ENCODE results near the gene FER. TPM values are rescaled to one million over a fixed set of nuclear protein-coding genes. Genes with fewer than 3 reads are reported as not detected.

FER gene
- total and polyA plus RNA-seq, 8 donors, result 1.4 to 15.3 (median 6.2) TPM

DNA sequence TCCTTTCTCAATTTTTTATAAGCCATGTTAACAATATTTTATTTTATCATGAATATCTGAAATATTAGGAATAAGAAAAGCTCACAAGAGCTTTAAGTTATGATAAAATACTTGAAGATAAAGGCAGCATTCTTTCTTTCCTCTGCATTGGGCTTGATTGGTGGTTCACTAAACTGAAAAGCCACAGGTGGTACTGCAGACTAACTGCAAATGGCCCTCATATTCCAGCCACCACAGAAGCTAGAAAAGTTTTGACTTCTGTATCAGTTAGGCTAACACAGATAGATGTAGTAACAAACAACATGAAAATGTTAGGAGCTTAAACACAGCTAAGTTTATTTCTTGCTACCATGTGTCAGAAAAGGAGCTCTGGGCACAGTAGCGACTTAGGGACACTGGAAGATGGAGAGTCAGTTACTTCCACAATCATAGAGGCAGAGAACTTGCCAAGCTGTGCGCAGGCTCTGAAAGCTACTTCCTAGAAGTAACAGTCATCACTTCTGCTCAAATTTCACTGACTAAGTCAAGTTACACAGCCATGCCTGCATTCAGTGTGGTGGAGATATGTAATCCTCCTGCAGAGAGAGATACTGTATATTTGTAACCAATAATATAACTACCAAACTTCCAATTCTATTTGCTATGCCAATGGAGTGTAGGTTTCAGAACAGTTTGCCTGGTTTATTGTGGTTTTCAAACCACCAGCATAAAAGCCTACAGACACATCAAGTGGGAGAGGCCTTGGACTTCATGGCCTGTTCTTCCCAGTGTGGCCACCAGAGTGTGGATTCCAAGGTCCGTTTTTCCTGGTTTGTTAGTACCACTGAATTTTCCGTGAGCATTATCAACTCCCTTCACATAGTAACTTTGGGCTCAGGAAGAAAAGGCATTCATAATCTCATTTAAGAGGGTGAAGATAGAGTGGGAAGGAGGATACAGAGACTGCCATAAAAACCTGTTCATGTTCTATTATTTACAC lies 393.8 kb downstream of the FER start:
- no peak for DNase-seq
- TF ChIP-seq, protein P1, sequence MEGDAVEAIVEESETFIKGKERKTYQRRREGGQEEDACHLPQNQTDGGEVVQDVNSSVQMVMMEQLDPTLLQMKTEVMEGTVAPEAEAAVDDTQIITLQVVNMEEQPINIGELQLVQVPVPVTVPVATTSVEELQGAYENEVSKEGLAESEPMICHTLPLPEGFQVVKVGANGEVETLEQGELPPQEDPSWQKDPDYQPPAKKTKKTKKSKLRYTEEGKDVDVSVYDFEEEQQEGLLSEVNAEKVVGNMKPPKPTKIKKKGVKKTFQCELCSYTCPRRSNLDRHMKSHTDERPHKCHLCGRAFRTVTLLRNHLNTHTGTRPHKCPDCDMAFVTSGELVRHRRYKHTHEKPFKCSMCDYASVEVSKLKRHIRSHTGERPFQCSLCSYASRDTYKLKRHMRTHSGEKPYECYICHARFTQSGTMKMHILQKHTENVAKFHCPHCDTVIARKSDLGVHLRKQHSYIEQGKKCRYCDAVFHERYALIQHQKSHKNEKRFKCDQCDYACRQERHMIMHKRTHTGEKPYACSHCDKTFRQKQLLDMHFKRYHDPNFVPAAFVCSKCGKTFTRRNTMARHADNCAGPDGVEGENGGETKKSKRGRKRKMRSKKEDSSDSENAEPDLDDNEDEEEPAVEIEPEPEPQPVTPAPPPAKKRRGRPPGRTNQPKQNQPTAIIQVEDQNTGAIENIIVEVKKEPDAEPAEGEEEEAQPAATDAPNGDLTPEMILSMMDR (IDR thresholded peaks at IDR 0.05), result no peak
- no peaks in the 10 kb centered on the region for H3K36me3 ChIP-seq
- WGBS, 2 donors, result 85 to 94% methylated on average over 4 of the region's 4 CpGs
- H3K27me3 ChIP-seq, result no peaks in the 10 kb centered on the region
- no peak overlapping the region for H3K27ac ChIP-seq
- no peaks in the 10 kb centered on the region for H3K4me1 ChIP-seq
- intact Hi-C loops (cut with DNase I), result no loop called here
- peak in 1 of 4 donors; percentile 30 for ATAC-seq
- H3K4me3 ChIP-seq, result no peak overlapping the region
- H3K9me3 ChIP-seq, result no peaks in the 10 kb centered on the region
- FAIRE-seq, result no peak

DNA sequence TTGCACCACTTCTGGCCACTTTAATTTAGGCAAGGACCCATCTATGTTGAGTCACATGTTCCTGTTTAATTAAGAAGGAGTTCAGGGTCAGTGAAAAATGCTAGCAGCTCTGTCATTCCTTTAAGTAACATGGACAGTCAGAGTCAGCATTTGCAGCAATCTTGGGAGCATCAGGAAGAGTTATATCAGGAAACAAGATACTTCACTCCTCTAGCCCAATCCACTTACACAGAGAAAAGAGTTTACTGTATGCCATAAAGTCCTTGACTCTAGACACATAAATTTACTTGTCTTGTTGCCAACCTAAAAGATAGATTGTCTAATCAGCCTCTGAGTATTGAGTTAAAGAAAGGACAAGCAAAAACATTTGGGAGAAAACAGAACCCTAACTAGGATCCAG lies 395.3 kb downstream of the FER start:
- no peak overlapping the region for H3K4me3 ChIP-seq
- TF ChIP-seq, protein P1 (IDR thresholded peaks at IDR 0.05), result no peak
- H3K4me1 ChIP-seq, result no peaks in the 10 kb centered on the region
- FAIRE-seq (no peak), DNase-seq (no peak), ATAC-seq (no peak)
- no peak overlapping the region for H3K27ac ChIP-seq
- no peaks in the 10 kb centered on the region for H3K27me3 ChIP-seq
- no peaks in the 10 kb centered on the region for H3K36me3 ChIP-seq
- intact Hi-C loops (cut with DNase I), result no loop called here
- H3K9me3 ChIP-seq, result no peaks in the 10 kb centered on the region

GRCh38 chr5:109145139-109145538 lies 397.4 kb downstream of the FER start:
- no peak overlapping the region for H3K4me3 ChIP-seq
- no peak for FAIRE-seq
- ATAC-seq, result no peak
- H3K27me3 ChIP-seq, result no peaks in the 10 kb centered on the region
- H3K4me1 ChIP-seq, result no peaks in the 10 kb centered on the region
- 96 to 98% methylated on average over 1 of the region's 1 CpG for WGBS, 2 donors
- intact Hi-C loops (cut with DNase I), result no loop called here
- DNase-seq, result no peak
- H3K9me3 ChIP-seq, result no peaks in the 10 kb centered on the region
- H3K36me3 ChIP-seq, result no peaks in the 10 kb centered on the region
- H3K27ac ChIP-seq, result no peak overlapping the region
- TF ChIP-seq, protein P1 (IDR thresholded peaks at IDR 0.05), result no peak

DNA sequence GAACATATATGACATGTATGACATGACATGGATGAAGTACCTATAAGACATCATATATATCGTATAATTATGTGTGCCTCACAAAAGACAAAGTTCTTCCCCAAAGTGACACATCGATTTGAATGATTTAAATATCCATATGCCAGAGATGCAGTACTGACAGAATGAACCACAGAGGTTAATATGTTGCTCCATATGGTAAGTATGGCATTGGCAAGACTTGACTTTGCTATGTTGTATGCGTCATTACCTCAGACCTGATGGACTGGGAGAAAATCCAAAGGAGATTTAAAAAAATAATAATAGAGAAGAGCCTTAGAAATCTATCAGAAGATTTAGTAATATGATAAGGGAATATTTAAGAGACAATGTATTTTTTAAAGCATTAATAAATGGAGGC lies 398.9 kb downstream of the FER start:
- H3K4me3 ChIP-seq, result no peak overlapping the region
- no peaks in the 10 kb centered on the region for H3K4me1 ChIP-seq
- no peaks in the 10 kb centered on the region for H3K27me3 ChIP-seq
- TF ChIP-seq, protein P1 (IDR thresholded peaks at IDR 0.05), result no peak
- WGBS, 2 donors, result 94 to 96% methylated on average over 3 of the region's 3 CpGs
- no peak overlapping the region for H3K27ac ChIP-seq
- intact Hi-C loops (cut with DNase I), result no loop called here
- FAIRE-seq, result no peak
- H3K36me3 ChIP-seq, result no peaks in the 10 kb centered on the region
- H3K9me3 ChIP-seq, result no peaks in the 10 kb centered on the region
- no peak for ATAC-seq
- DNase-seq, result no peak

DNA sequence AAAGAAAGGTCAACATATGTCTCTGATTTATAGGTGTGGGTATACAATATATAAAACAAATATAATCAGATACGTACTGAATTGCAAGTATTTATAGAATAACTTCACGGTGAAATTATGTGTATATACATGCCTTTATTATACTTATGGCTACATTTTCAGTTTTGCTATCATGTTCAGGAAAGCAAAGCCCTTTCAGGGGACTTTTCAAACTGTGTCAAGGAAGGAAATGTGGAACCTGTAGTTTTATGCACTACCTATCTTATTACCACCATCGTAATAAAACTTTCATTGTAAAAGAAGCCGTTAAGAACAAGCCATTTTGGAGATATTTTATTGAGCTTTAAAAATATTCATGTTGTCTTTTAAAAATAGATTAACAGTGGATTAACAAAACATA lies 404.9 kb downstream of the FER start:
- H3K4me1 ChIP-seq, result no peaks in the 10 kb centered on the region
- H3K27ac ChIP-seq, result no peak overlapping the region
- H3K9me3 ChIP-seq, result no peaks in the 10 kb centered on the region
- H3K36me3 ChIP-seq, result no peaks in the 10 kb centered on the region
- no peaks in the 10 kb centered on the region for H3K27me3 ChIP-seq
- ATAC-seq (no peak), DNase-seq (no peak), FAIRE-seq (no peak)
- TF ChIP-seq, protein P1 (IDR thresholded peaks at IDR 0.05), result no peak
- intact Hi-C loops (cut with DNase I), result no loop called here
- 96% methylated on average over 4 of the region's 4 CpGs for WGBS, 2 donors
- H3K4me3 ChIP-seq, result no peak overlapping the region

Data from pancreas (tissue), 10 donors.